GM21717 (cell line): ENCODE data around the gene SLC23A1.
A peak's percentile ranks its signal among the peaks of the same experiment; 100 is the strongest.

Experiments
- ATAC-seq: cut with Tn5 transposase; IDR thresholded peaks from one replicate; pipeline ENCODE4 v1.9.1; 2021; ENCODE audit warnings: mild to moderate bottlenecking, moderate library complexity; ENCODE audit not compliant: unreplicated experiment

SLC23A1 gene

GRCh38 chr5:139408191-139408590 lies 25.1 kb upstream of the SLC23A1 start:
- ATAC-seq: no peak

- ATAC-seq: no peak
These were observed 24.4 kb upstream of the SLC23A1 start for GRCh38 chr5:139407517-139407916.

GRCh38 chr5:139406963-139407362 lies 23.9 kb upstream of the SLC23A1 start:
- no peak for ATAC-seq

- ATAC-seq: no peak
These were observed 21.4 kb upstream of the SLC23A1 start for GRCh38 chr5:139404484-139404840.

GRCh38 chr5:139403787-139404483 lies 20.8 kb upstream of the SLC23A1 start, which contains the start of gene SPATA24:
Gene SPATA24 (minus strand): TSS chr5:139404089. CDS start chr5:139404060, 29 bp downstream.
- ATAC-seq: peak; percentile 75

GRCh38 chr5:139403418-139403786 lies 20.3 kb upstream of the SLC23A1 start:
- peak; percentile 2 for ATAC-seq

GRCh38 chr5:139402561-139403158 lies 19.6 kb upstream of the SLC23A1 start:
- ATAC-seq: no peak

- ATAC-seq: no peak
These were observed 18.4 kb upstream of the SLC23A1 start for GRCh38 chr5:139401546-139401945.

GRCh38 chr5:139399501-139400121 lies 16.5 kb upstream of the SLC23A1 start:
- peak; percentile 34 for ATAC-seq

GRCh38 chr5:139397921-139398320 lies 14.8 kb upstream of the SLC23A1 start:
- ATAC-seq: no peak

- no peak for ATAC-seq
These were observed 13.6 kb upstream of the SLC23A1 start for GRCh38 chr5:139396691-139397090.

- ATAC-seq: no peak
These were observed 12.9 kb upstream of the SLC23A1 start for GRCh38 chr5:139395844-139396640.

- no peak for ATAC-seq
These were observed 11.8 kb upstream of the SLC23A1 start, which contains the start of gene PROB1 for GRCh38 chr5:139394654-139395566. Gene PROB1 (minus strand): TSS chr5:139395104. CDS start chr5:139395081, 23 bp downstream.

- ATAC-seq: no peak
These were observed 11.1 kb upstream of the SLC23A1 start for GRCh38 chr5:139394123-139394653.

- no peak for ATAC-seq
These were observed 10.5 kb upstream of the SLC23A1 start for GRCh38 chr5:139393497-139394122.

GRCh38 chr5:139392678-139393496 lies 9.8 kb upstream of the SLC23A1 start:
- peak; percentile 46 for ATAC-seq

GRCh38 chr5:139392324-139392677 lies 9.2 kb upstream of the SLC23A1 start:
- ATAC-seq: no peak

GRCh38 chr5:139391570-139392323 lies 8.7 kb upstream of the SLC23A1 start:
- ATAC-seq: peak; percentile 0
